GM19372 (cell line): Measurements from ENCODE around the gene SORL1.

ENCODE experiments used
- ATAC-seq: cut with Tn5 transposase; IDR thresholded peaks from one replicate; pipeline ENCODE4 v1.9.1; 2021; ENCODE audit warnings: mild to moderate bottlenecking, low read depth, moderate library complexity; ENCODE audit not compliant: unreplicated experiment

SORL1 gene

GRCh38 chr11:121472312-121472711, 20.2 kb downstream of the SORL1 start:
- ATAC-seq, result no peak

- no peak for ATAC-seq
Observed at GRCh38 chr11:121473064-121473777, 21.1 kb downstream of the SORL1 start.

- ATAC-seq, result no peak
Observed at GRCh38 chr11:121474680-121475079, 22.6 kb downstream of the SORL1 start.

- ATAC-seq, result no peak
Observed at GRCh38 chr11:121476379-121477032, 24.4 kb downstream of the SORL1 start.

- ATAC-seq, result no peak
Observed at GRCh38 chr11:121478226-121478894, 26.2 kb downstream of the SORL1 start.

GRCh38 chr11:121478895-121479697, 27.0 kb downstream of the SORL1 start:
- no peak for ATAC-seq

GRCh38 chr11:121479698-121480238, 27.7 kb downstream of the SORL1 start:
- ATAC-seq, result no peak

GRCh38 chr11:121481484-121482230, 29.5 kb downstream of the SORL1 start:
- peak; percentile 64 for ATAC-seq

GRCh38 chr11:121482231-121483129, 30.4 kb downstream of the SORL1 start:
- ATAC-seq, result peak; percentile 57

- ATAC-seq, result no peak
Observed at GRCh38 chr11:121483805-121484480, 31.8 kb downstream of the SORL1 start.

GRCh38 chr11:121485216-121485615, 33.1 kb downstream of the SORL1 start:
- ATAC-seq, result no peak

GRCh38 chr11:121486054-121486453, 33.9 kb downstream of the SORL1 start:
- no peak for ATAC-seq

- no peak for ATAC-seq
Observed at GRCh38 chr11:121487191-121487590, 35.1 kb downstream of the SORL1 start.

GRCh38 chr11:121488170-121488569, 36.1 kb downstream of the SORL1 start:
- no peak for ATAC-seq

- ATAC-seq, result no peak
Observed at GRCh38 chr11:121488641-121489040, 36.5 kb downstream of the SORL1 start.

GRCh38 chr11:121489823-121490222, 37.7 kb downstream of the SORL1 start:
- no peak for ATAC-seq

GRCh38 chr11:121494355-121495099, 42.4 kb downstream of the SORL1 start:
- ATAC-seq, result no peak
